HCT116 (cell line): Measurements from ENCODE around the gene PRKCZ. TPM values are rescaled to one million over a fixed set of nuclear protein-coding genes. Genes with fewer than 3 reads are reported as not detected.

Source experiments
- ATAC-seq: fragments of 200-7000 bp; cut with Tn5 transposase; 2 replicates; pipeline ENCODE4 v1.9.1; 2020; ENCODE audit warnings: mild to moderate bottlenecking, moderate library complexity
- BruUV-seq: library from RNA; stranded (reverse); fragments of 400-500 nt; replicated peaks from 2 replicates; lab custom pipeline; 2021; lab: Mats Ljungman, UMichigan
- CTCF ChIA-PET: fragments of 300-600 bp; sonication (Branson Sonifier 250); formaldehyde crosslinking; loops from one replicate; lab custom pipeline; 2021; ENCODE audit warnings: antibody characterized with exemption; lab: Charles Lee
- POLR2A ChIA-PET: fragments of 300-600, 350-600 bp; sonication (Branson Sonifier 250); formaldehyde crosslinking; loops from one replicate; lab custom pipeline; 2021; ENCODE audit warnings: antibody characterized with exemption; lab: Charles Lee
- RAD21 ChIA-PET, 2 experiments: fragments of 300-600 bp; sonication (Branson Sonifier 250); formaldehyde crosslinking; loops; one replicate each; lab custom pipeline; 2023; ENCODE audit warnings: low total read pairs in 2 of 2; ENCODE audit not compliant: uncharacterized antibody in 2 of 2, unreplicated experiment in 2 of 2, low non-redundant PET in 1 of 2; lab: Charles Lee
- DNase-seq: peaks from one replicate; pipeline ENCODE4 v3.0.0-alpha.2; 2010; ENCODE audit warnings: low read depth, low spot score
- H2AFZ ChIP-seq: fragments of 200-600 bp; shearing (Covaris generic), sonication (generic); 2 replicates; pipeline ENCODE4 v1.6.1; 2017; ENCODE audit warnings: low read depth, mixed run types, mixed read lengths, antibody characterized with exemption, low read length; ENCODE audit not compliant: poor library complexity, severe bottlenecking
- H3K27ac ChIP-seq: 2 replicates; pipeline ENCODE4 v1.5.1; 2012; ENCODE audit warnings: low read depth, low read length
- H3K27me3 ChIP-seq: fragments of 200-600 bp; sonication (generic); 2 replicates; pipeline ENCODE4 v1.6.1; 2016; ENCODE audit warnings: mixed run types, low read length, mixed read lengths; ENCODE audit not compliant: insufficient read depth
- H3K36me3 ChIP-seq, 2 experiments: fragments of 200-500 bp in 1 of 2; fragments of 200-600 bp in 1 of 2; sonication (Bioruptor generic) in 1 of 2; sonication (generic) in 1 of 2; 2 replicates each; pipeline versions ENCODE4 v1.5.1 to v1.6.1; 2014 to 2016; ENCODE audit warnings: low read length in 2 of 2, inconsistent platforms in 1 of 2, mixed read lengths in 1 of 2, mixed run types in 1 of 2; ENCODE audit not compliant: insufficient read depth in 2 of 2, control insufficient read depth in 1 of 2
- H3K4me1 ChIP-seq, 2 experiments: fragments of 200-600 bp in 1 of 2; sonication (generic) in 1 of 2; 2 replicates each; pipeline versions ENCODE4 v1.5.1 to v1.6.1; 2012 to 2017; ENCODE audit warnings: low read length in 2 of 2, inconsistent platforms in 1 of 2, mild to moderate bottlenecking in 1 of 2, mixed read lengths in 1 of 2, mixed run types in 1 of 2, moderate library complexity in 1 of 2; ENCODE audit not compliant: insufficient read depth in 2 of 2, control insufficient read depth in 1 of 2
- H3K4me2 ChIP-seq: fragments of 200-600 bp; sonication (generic); 2 replicates; pipeline ENCODE4 v1.6.1; 2017; ENCODE audit warnings: mixed run types, low read length, mixed read lengths
- H3K4me3 ChIP-seq, 2 experiments: fragments of 200-600 bp in 1 of 2; sonication (generic) in 1 of 2; replicated peaks in 1 of 2; 2 replicates each; pipeline ENCODE4 v1.5.1; 2011 to 2016; ENCODE audit warnings: low read length in 2 of 2, control low read depth in 1 of 2, low read depth in 1 of 2, mild to moderate bottlenecking in 1 of 2, mixed read lengths in 1 of 2, mixed run types in 1 of 2
- H3K79me2 ChIP-seq: fragments of 200-600 bp; sonication (generic); 2 replicates; pipeline ENCODE4 v1.6.1; 2017; ENCODE audit warnings: mild to moderate bottlenecking, mixed run types, low read length, moderate library complexity, mixed read lengths; ENCODE audit not compliant: insufficient read depth
- H3K9ac ChIP-seq: fragments of 200-600 bp; sonication (generic); 2 replicates; pipeline ENCODE4 v1.6.1; 2016; ENCODE audit warnings: low read length, mixed read lengths
- H3K9me2 ChIP-seq: fragments of 200-600 bp; sonication (generic), shearing (Covaris generic); 2 replicates; pipeline ENCODE4 v1.6.1; 2017; ENCODE audit warnings: mixed run types, mild to moderate bottlenecking, moderate library complexity; ENCODE audit not compliant: insufficient read depth
- H3K9me3 ChIP-seq, 2 experiments: fragments of 200-500 bp in 1 of 2; fragments of 200-600 bp in 1 of 2; sonication (Bioruptor generic) in 1 of 2; sonication (generic) in 1 of 2; 2 replicates each; pipeline ENCODE4 v1.6.1; 2014 to 2017; ENCODE audit warnings: low read length in 2 of 2, mixed read lengths in 2 of 2, inconsistent platforms in 1 of 2, low read depth in 1 of 2, mild to moderate bottlenecking in 1 of 2, mixed run types in 1 of 2, moderate library complexity in 1 of 2; ENCODE audit not compliant: control insufficient read depth in 1 of 2, insufficient read depth in 1 of 2
- H4K20me1 ChIP-seq: fragments of 200-600 bp; sonication (generic), shearing (Covaris generic); 2 replicates; pipeline ENCODE4 v1.6.1; 2017; ENCODE audit warnings: mixed run types, mild to moderate bottlenecking, moderate library complexity; ENCODE audit not compliant: insufficient read depth
- CBX3 ChIP-seq: IDR thresholded peaks from 2 replicates; pipeline ENCODE4 v1.6.1; 2012; ENCODE audit warnings: low read depth
- CEBPB ChIP-seq: IDR thresholded peaks from 2 replicates; pipeline ENCODE4 v1.6.1; 2012; ENCODE audit warnings: low read depth
- SIN3A ChIP-seq: IDR thresholded peaks from 2 replicates; pipeline ENCODE4 v1.6.1; 2012; ENCODE audit warnings: low read depth
- SRF ChIP-seq: IDR thresholded peaks from 2 replicates; pipeline ENCODE4 v1.6.1; 2012; ENCODE audit warnings: low read depth
- YY1 ChIP-seq: IDR thresholded peaks from 2 replicates; pipeline ENCODE4 v1.6.1; 2011; ENCODE audit warnings: low read length, low read depth, moderate library complexity, mild to moderate bottlenecking; ENCODE audit not compliant: insufficient replicate concordance; ENCODE audit errors: extremely low read depth
- ZNF274 ChIP-seq: fragments of 200-500 bp; sonication (Bioruptor generic); IDR thresholded peaks from 2 replicates; pipeline ENCODE4 v1.6.1; 2014; ENCODE audit warnings: mild to moderate bottlenecking, low read depth, low read length, inconsistent platforms
- intact Hi-C: fragments of 100-400 bp; cut with micrococcal nuclease; formaldehyde crosslinking; loops from 2 replicates; pipeline ENCODE4 v1.10.0; 2022
- total RNA-seq: library from RNA; stranded (reverse); gene quantifications from one replicate; pipeline ENCODE4 v1.2.1, GENCODE V29; 2021; ENCODE audit not compliant: unreplicated experiment
- TF ChIP-seq, protein P1 (sequence below): IDR thresholded peaks from 2 replicates; pipeline ENCODE4 v1.6.1; 2012
- TF ChIP-seq, protein P2 (sequence below): IDR thresholded peaks from 2 replicates; pipeline ENCODE4 v1.6.1; 2012
- TF ChIP-seq, protein P3 (sequence below): IDR thresholded peaks from 2 replicates; pipeline ENCODE4 v1.6.1; 2011; ENCODE audit warnings: mild to moderate bottlenecking, low read length, moderate library complexity; ENCODE audit not compliant: insufficient replicate concordance; ENCODE audit errors: extremely low read depth

PRKCZ gene
- total RNA-seq, 1 experiment from 2014 or later: 46.8 TPM

DNA sequence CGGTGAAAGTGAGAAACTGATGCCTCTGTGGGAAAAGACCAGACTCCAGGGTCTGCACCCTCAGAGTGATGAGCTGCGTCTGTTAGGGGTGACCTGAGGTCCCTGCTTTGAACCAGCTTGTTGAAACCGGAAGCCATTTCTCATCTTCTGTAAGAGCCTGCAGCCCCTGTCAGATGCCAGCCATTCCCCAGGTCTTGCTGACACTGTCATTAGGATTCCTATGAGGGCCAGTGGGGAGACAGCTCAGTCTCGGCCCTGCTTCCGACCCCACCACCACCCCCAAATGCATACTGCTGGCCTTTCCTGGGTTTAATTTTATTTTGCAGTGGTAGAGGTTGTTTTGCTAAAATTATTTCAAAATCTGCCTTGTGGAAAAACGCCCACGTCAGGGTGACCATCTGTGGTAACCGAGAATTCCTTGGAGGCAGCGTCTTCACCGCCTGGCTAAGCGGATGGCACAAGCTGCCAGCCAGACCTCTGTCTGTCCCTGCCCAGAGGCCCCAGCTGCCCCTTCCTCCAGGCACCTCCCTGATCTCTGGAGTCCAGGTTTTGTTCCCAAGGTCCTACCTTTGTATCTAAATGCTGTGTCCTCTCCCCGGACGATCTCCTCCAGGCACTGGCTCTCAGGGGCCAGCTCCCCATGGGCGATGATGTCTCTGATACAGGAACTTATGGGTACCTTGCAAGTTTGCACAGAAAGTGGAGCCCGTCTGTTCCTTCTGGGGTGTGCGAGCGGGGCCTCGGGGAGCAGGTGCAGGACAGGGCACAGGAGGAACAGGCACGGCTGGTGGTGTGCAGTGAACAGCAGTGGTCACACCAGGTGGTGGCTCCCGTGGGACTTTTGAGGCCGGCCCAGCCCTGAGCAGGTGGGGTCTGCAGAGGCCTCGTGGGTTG lies 49.9 kb downstream of the PRKCZ start:
- Histone ChIP-seq H3K27ac (no peak overlapping the region), H3K9me2 (no peaks in the 10 kb centered on the region), H4K20me1 (no peaks in the 10 kb centered on the region), H3K4me2 (no peak overlapping the region), H3K9ac (no peak overlapping the region), H3K4me3 (no peak overlapping the region), H3K27me3 (no peaks in the 10 kb centered on the region), H3K79me2 (no peaks in the 10 kb centered on the region), H3K9me3 (peaks cover 12 to 17% of the 10 kb centered on the region in 2 experiments; a peak in 2 of 4 replicates), H3K36me3 (0 out of 4 replicates have a peak, but pooled peaks cover 0 to 5% of the 10 kb centered on the region in 2 experiments), H3K4me1 (peaks cover 0 to 7% of the 10 kb centered on the region in 2 experiments; a peak in 1 of 4 replicates), H2AFZ (no peak overlapping the region)
- ATAC-seq (no peak), DNase-seq (no peak)
- no TSS peak for BruUV-seq
- ChIA-PET RAD21 (no interaction called here), CTCF (no interaction called here), POLR2A (no interaction called here)
- TF ChIP-seq YY1 (no peak), SIN3A (no peak), ZNF274 (no peak), CEBPB (no peak), SRF (no peak), CBX3 (no peak)
- TF ChIP-seq, protein P1, sequence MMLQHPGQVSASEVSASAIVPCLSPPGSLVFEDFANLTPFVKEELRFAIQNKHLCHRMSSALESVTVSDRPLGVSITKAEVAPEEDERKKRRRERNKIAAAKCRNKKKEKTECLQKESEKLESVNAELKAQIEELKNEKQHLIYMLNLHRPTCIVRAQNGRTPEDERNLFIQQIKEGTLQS: no peak
- TF ChIP-seq, protein P2, sequence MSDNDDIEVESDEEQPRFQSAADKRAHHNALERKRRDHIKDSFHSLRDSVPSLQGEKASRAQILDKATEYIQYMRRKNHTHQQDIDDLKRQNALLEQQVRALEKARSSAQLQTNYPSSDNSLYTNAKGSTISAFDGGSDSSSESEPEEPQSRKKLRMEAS: no peak
- TF ChIP-seq, protein P3, sequence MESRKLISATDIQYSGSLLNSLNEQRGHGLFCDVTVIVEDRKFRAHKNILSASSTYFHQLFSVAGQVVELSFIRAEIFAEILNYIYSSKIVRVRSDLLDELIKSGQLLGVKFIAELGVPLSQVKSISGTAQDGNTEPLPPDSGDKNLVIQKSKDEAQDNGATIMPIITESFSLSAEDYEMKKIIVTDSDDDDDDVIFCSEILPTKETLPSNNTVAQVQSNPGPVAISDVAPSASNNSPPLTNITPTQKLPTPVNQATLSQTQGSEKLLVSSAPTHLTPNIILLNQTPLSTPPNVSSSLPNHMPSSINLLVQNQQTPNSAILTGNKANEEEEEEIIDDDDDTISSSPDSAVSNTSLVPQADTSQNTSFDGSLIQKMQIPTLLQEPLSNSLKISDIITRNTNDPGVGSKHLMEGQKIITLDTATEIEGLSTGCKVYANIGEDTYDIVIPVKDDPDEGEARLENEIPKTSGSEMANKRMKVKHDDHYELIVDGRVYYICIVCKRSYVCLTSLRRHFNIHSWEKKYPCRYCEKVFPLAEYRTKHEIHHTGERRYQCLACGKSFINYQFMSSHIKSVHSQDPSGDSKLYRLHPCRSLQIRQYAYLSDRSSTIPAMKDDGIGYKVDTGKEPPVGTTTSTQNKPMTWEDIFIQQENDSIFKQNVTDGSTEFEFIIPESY: no peak
- intact Hi-C loops: no loop called here
